Kidney (tissue), 14 donors: ENCODE data around the gene ZBBX. TPM values are rescaled to one million over a fixed set of nuclear protein-coding genes. Genes with fewer than 3 reads are reported as not detected.

ENCODE experiments used
- DNase-seq, 5 donors: peaks; one replicate each; pipeline ENCODE4 v3.0.0-alpha.2; 2013 to 2020
- FAIRE-seq: peaks from 2 replicates; lab custom pipeline; 2012; peaks lifted over from hg19 to GRCh38; lab: Jason Lieb, UNC
- H3K27ac ChIP-seq, 2 donors: one replicate each; pipeline ENCODE4 v1.7.0; 2013; ENCODE audit warnings: low read depth in 2 of 2, low read length in 2 of 2, inconsistent platforms in 1 of 2
- H3K27me3 ChIP-seq: one replicate; pipeline ENCODE4 v1.7.1; 2013; ENCODE audit warnings: low read length, inconsistent platforms; ENCODE audit not compliant: control insufficient read depth, insufficient read depth
- H3K36me3 ChIP-seq, 3 donors: one replicate each; pipeline versions ENCODE4 v1.7.0 to v1.7.1; 2013; ENCODE audit warnings: low read length in 3 of 3, control low read depth in 1 of 3, inconsistent platforms in 1 of 3; ENCODE audit not compliant: insufficient read depth in 3 of 3, control insufficient read depth in 2 of 3
- H3K4me1 ChIP-seq, 3 donors: one replicate each; pipeline versions ENCODE4 v1.7.0 to v1.7.1; 2013; ENCODE audit warnings: low read length in 3 of 3, inconsistent platforms in 1 of 3, low read depth in 1 of 3; ENCODE audit not compliant: control insufficient read depth in 2 of 3, insufficient read depth in 2 of 3
- H3K4me3 ChIP-seq, 3 donors: one replicate each; pipeline versions ENCODE4 v1.7.0 to v1.8.1; 2013; ENCODE audit warnings: low read length in 3 of 3, control low read depth in 1 of 3, inconsistent platforms in 1 of 3
- H3K9ac ChIP-seq, 3 donors: one replicate each; pipeline versions ENCODE4 v1.7.0 to v1.7.1; 2013; ENCODE audit warnings: low read length in 3 of 3, control low read depth in 1 of 3, inconsistent platforms in 1 of 3
- H3K9me3 ChIP-seq, 3 donors: one replicate each; pipeline versions ENCODE4 v1.7.0 to v1.7.1; 2013; ENCODE audit warnings: low read length in 3 of 3, control low read depth in 1 of 3, inconsistent platforms in 1 of 3; ENCODE audit not compliant: control insufficient read depth in 2 of 3, insufficient read depth in 1 of 3
- intact Hi-C: fragments of 100-400 bp; cut with DNase I; formaldehyde crosslinking; loops from one replicate; pipeline ENCODE4 v1.11.1; 2022
- polyA plus RNA-seq: library from polyadenylated mRNA; stranded (reverse); fragments of 350-450 nt; fragmentation: Illumina TruSeq; extraction: RNeasy Lipid Tissue Mini Kit (QIAGEN cat#74804); gene quantifications from one replicate; pipeline ENCODE4 v1.2.3, GENCODE V29; 2014; ENCODE audit warnings: low read depth, low replicate concordance; ENCODE audit not compliant: insufficient read depth
- total RNA-seq: library from RNA; stranded (reverse); fragmentation: NEBNext Ultra II Directional; extraction: Animal tissue kit (Norgen Biotek cat#: 25700); gene quantifications from one replicate; pipeline ENCODE4 v1.2.1, GENCODE V29; 2021
- TF ChIP-seq, protein P1 (sequence below): IDR thresholded peaks from 3 replicates; pipeline ENCODE4 v1.5.1; 2012; ENCODE audit warnings: mild to moderate bottlenecking, moderate library complexity, borderline replicate concordance; ENCODE audit not compliant: insufficient read depth; ENCODE audit errors: extremely low read depth
- donor health status: control.
- donor health status: control.
- donor health status: control.
- donor health status: control.
- donor health status: control.
- donor health status: DM: yes; HTN: yes; CAD: no.
- donor health status: Normal renal cell carcinoma (clear cell type).

The ZBBX gene
- total and polyA plus RNA-seq, 2 donors from 2014 or later, result 0.73 to 1.2 TPM

GRCh38 chr3:167209011-167209410 lies 171.1 kb downstream of the ZBBX start:
- no peaks in the 10 kb centered on the region for H3K36me3 ChIP-seq
- H3K9ac ChIP-seq, result no peak overlapping the region
- no peaks in the 10 kb centered on the region for H3K4me1 ChIP-seq
- no peak overlapping the region for H3K27ac ChIP-seq
- H3K4me3 ChIP-seq, result no peak overlapping the region
- intact Hi-C loops, result no loop called here
- TF ChIP-seq, protein P1, sequence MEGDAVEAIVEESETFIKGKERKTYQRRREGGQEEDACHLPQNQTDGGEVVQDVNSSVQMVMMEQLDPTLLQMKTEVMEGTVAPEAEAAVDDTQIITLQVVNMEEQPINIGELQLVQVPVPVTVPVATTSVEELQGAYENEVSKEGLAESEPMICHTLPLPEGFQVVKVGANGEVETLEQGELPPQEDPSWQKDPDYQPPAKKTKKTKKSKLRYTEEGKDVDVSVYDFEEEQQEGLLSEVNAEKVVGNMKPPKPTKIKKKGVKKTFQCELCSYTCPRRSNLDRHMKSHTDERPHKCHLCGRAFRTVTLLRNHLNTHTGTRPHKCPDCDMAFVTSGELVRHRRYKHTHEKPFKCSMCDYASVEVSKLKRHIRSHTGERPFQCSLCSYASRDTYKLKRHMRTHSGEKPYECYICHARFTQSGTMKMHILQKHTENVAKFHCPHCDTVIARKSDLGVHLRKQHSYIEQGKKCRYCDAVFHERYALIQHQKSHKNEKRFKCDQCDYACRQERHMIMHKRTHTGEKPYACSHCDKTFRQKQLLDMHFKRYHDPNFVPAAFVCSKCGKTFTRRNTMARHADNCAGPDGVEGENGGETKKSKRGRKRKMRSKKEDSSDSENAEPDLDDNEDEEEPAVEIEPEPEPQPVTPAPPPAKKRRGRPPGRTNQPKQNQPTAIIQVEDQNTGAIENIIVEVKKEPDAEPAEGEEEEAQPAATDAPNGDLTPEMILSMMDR, result no peak
- H3K9me3 ChIP-seq, result no peaks in the 10 kb centered on the region
- FAIRE-seq (no peak), DNase-seq (no peak)
- no peaks in the 10 kb centered on the region for H3K27me3 ChIP-seq

- no peak overlapping the region for H3K9ac ChIP-seq
- TF ChIP-seq, protein P1, result no peak
- H3K9me3 ChIP-seq, result no peaks in the 10 kb centered on the region
- intact Hi-C loops, result no loop called here
- no peak overlapping the region for H3K4me3 ChIP-seq
- H3K4me1 ChIP-seq, result no peaks in the 10 kb centered on the region
- DNase-seq, result no peak
- FAIRE-seq, result no peak
- no peaks in the 10 kb centered on the region for H3K36me3 ChIP-seq
- no peak overlapping the region for H3K27ac ChIP-seq
- no peaks in the 10 kb centered on the region for H3K27me3 ChIP-seq
Measured at GRCh38 chr3:167203062-167203461, 177.0 kb downstream of the ZBBX start.

GRCh38 chr3:167198949-167199600 lies 181.0 kb downstream of the ZBBX start:
- H3K4me1 ChIP-seq, result no peaks in the 10 kb centered on the region
- no peaks in the 10 kb centered on the region for H3K9me3 ChIP-seq
- TF ChIP-seq, protein P1, result no peak
- H3K27me3 ChIP-seq, result no peaks in the 10 kb centered on the region
- no peak overlapping the region for H3K4me3 ChIP-seq
- FAIRE-seq (no peak), DNase-seq (no peak)
- H3K9ac ChIP-seq, result no peak overlapping the region
- no peaks in the 10 kb centered on the region for H3K36me3 ChIP-seq
- intact Hi-C loops, result no loop called here
- no peak overlapping the region for H3K27ac ChIP-seq

Other genes starting within 250 kb of the ZBBX start
- gene SERPINI2, start 93.7 kb upstream of the ZBBX start, total RNA-seq, result not detected
- not detected for gene SERPINI2, start 93.7 kb upstream of the ZBBX start, polyA plus RNA-seq